Dermis lymphatic vessel endothelial cell (primary cell): ENCODE results near the gene SNTB2. TPM values are rescaled to one million over a fixed set of nuclear protein-coding genes. Genes with fewer than 3 reads are reported as not detected.

Source experiments
- total RNA-seq: library from RNA; depleted of rRNA; stranded (reverse); fragments of >200 nt; gene quantifications from 2 replicates; pipeline ENCODE4 v1.2.1, GENCODE V29; 2014

SNTB2 gene
- 86.2 and 98.0 TPM in 2 replicates for total RNA-seq

GRCh38 chr16:69186642-69187445 is at the start of gene SNTB2:
TSS of gene SNTB2 (plus strand) at chr16:69187164. CDS start at chr16:69187167, 3 bp downstream.

GRCh38 chr16:69310653-69311532 is 123.9 kb downstream of the SNTB2 start, which contains the start of gene VPS4A:
TSS of gene VPS4A (plus strand) at chr16:69311350. CDS start at chr16:69311512, 162 bp downstream.

GRCh38 chr16:69330286-69331109 is 143.5 kb downstream of the SNTB2 start, which contains the start of gene PDF:
TSS of gene PDF (minus strand) at chr16:69330588. CDS start at chr16:69330570, 18 bp downstream.

GRCh38 chr16:69339289-69340094 is 152.5 kb downstream of the SNTB2 start, which contains the start of the genes COG8 and NIP7:
TSS of gene COG8 (minus strand) at chr16:69339564. CDS start at chr16:69339552, 12 bp downstream.
TSS of gene NIP7 (plus strand) at chr16:69339772. CDS start at chr16:69339830, 58 bp downstream.

GRCh38 chr16:69351309-69352027 is 164.5 kb downstream of the SNTB2 start, which contains the start of gene TMED6:
TSS of gene TMED6 (minus strand) at chr16:69351786. CDS start at chr16:69351753, 33 bp downstream.

Other genes with a start within 250 kb of the SNTB2 start
- gene HAS3, start 81.5 kb upstream of the SNTB2 start, total RNA-seq, result 5.7 and 14.5 TPM in 2 replicates
- 70.6 and 71.3 TPM in 2 replicates for gene CHTF8, start 54.6 kb upstream of the SNTB2 start, total RNA-seq
- gene UTP4, start 54.5 kb upstream of the SNTB2 start, total RNA-seq, result 11.3 and 12.5 TPM in 2 replicates
- 26.4 and 28.4 TPM in 2 replicates for gene VPS4A, start 124.2 kb downstream of the SNTB2 start, total RNA-seq
- 6.3 and 11.3 TPM in 2 replicates for gene PDF, start 143.4 kb downstream of the SNTB2 start, total RNA-seq
- 21.3 and 28.6 TPM in 2 replicates for gene COG8, start 152.4 kb downstream of the SNTB2 start, total RNA-seq
- gene NIP7, start 152.6 kb downstream of the SNTB2 start, total RNA-seq, result 23.7 and 28.2 TPM in 2 replicates
- gene TMED6, start 164.6 kb downstream of the SNTB2 start, total RNA-seq, result 0.09 and 0.11 TPM in 2 replicates
- gene TERF2, start 198.8 kb downstream of the SNTB2 start, total RNA-seq, result 14.5 and 15.6 TPM in 2 replicates
- 58.4 and 63.0 TPM in 2 replicates for gene CYB5B, start 237.5 kb downstream of the SNTB2 start, total RNA-seq